B cell (primary cell): ENCODE data around the gene CHST13. TPM values are rescaled to one million over a fixed set of nuclear protein-coding genes. Genes with fewer than 3 reads are reported as not detected.

ENCODE experiments used
- ATAC-seq: fragments of 200-7000 bp; cut with Tn5 transposase; one replicate; pipeline ENCODE4 v1.10.0; 2021; ENCODE audit warnings: low read depth, mild to moderate bottlenecking, moderate number of reproducible peaks, moderate library complexity
- CTCF ChIA-PET: fragments of 350-600 bp; sonication (Branson Sonifier 250); formaldehyde crosslinking; loops from one replicate; lab custom pipeline; 2021; ENCODE audit warnings: antibody characterized with exemption, inconsistent platforms; lab: Charles Lee
- POLR2A ChIA-PET: fragments of 350-600 bp; sonication (Branson Sonifier 250); formaldehyde crosslinking; loops from one replicate; lab custom pipeline; 2021; ENCODE audit warnings: antibody characterized with exemption; lab: Charles Lee
- DNase-seq: peaks from one replicate; pipeline ENCODE4 v3.0.0; 2013
- H2AFZ ChIP-seq: 2 replicates; pipeline ENCODE4 v1.6.1; 2012; ENCODE audit warnings: mild to moderate bottlenecking, low read depth, low read length; ENCODE audit not compliant: insufficient read depth, poor library complexity, severe bottlenecking
- H3K27ac ChIP-seq, 2 donors: 1 replicate in 1 of 2; 2 replicates in 1 of 2; pipeline ENCODE4 v1.5.1; 2012 to 2013; ENCODE audit warnings: low read length in 2 of 2, mild to moderate bottlenecking in 2 of 2, moderate library complexity in 1 of 2
- H3K27me3 ChIP-seq, 4 experiments: fragments of 200-600 bp in 1 of 4; sonication (generic) in 1 of 4; replicated peaks in 1 of 4; 1 replicate in 2 of 4; 2 replicates in 2 of 4; pipeline versions ENCODE4 v1.6.1 to v1.7.0; 2013 to 2016; ENCODE audit warnings: low read length in 3 of 4, mild to moderate bottlenecking in 2 of 4, mixed read lengths in 1 of 4, moderate library complexity in 1 of 4; ENCODE audit not compliant: insufficient read depth in 4 of 4, control insufficient read depth in 3 of 4; ENCODE audit errors: control extremely low read depth in 1 of 4
- H3K36me3 ChIP-seq, 2 experiments: replicated peaks in 1 of 2; 1 replicate in 1 of 2; 2 replicates in 1 of 2; pipeline versions ENCODE4 v1.6.1 to v1.7.1; 2013; ENCODE audit warnings: low read length in 1 of 2; ENCODE audit not compliant: insufficient read depth in 2 of 2, control insufficient read depth in 1 of 2; ENCODE audit errors: control extremely low read depth in 1 of 2, extremely low read depth in 1 of 2
- H3K4me1 ChIP-seq, 2 donors: fragments of 200-600 bp in 1 of 2; sonication (generic) in 1 of 2; 1 replicate in 1 of 2; 2 replicates in 1 of 2; pipeline versions ENCODE4 v1.5.1 to v1.6.1; 2013 to 2017; ENCODE audit warnings: low read length in 2 of 2; ENCODE audit not compliant: control insufficient read depth in 2 of 2, insufficient read depth in 2 of 2
- H3K4me2 ChIP-seq: replicated peaks from 2 replicates; pipeline ENCODE3; 2012; ENCODE audit warnings: mild to moderate bottlenecking, low read depth, low read length; ENCODE audit not compliant: poor library complexity, severe bottlenecking
- H3K4me3 ChIP-seq, 5 experiments: fragments of 200-600 bp in 1 of 5; sonication (generic) in 1 of 5; 1 replicate in 3 of 5; 2 replicates in 2 of 5; pipeline versions ENCODE4 v1.5.1 to v1.7.0; 2011 to 2016; ENCODE audit warnings: low read length in 4 of 5, mild to moderate bottlenecking in 4 of 5, low read depth in 2 of 5, control low read depth in 1 of 5, moderate library complexity in 1 of 5; ENCODE audit not compliant: insufficient read depth in 1 of 5; ENCODE audit errors: control extremely low read depth in 1 of 5, extremely low read depth in 1 of 5
- H3K79me2 ChIP-seq: fragments of 200-600 bp; sonication (generic); one replicate; pipeline ENCODE4 v1.6.0; 2016; ENCODE audit warnings: low read length; ENCODE audit not compliant: control insufficient read depth, insufficient read depth
- H3K9ac ChIP-seq: fragments of 200-600 bp; sonication (generic); 2 replicates; pipeline ENCODE4 v1.6.1; 2017; ENCODE audit warnings: mild to moderate bottlenecking, low read length, moderate library complexity
- H3K9me3 ChIP-seq, 3 donors: one replicate each; pipeline versions ENCODE4 v1.6.1 to v1.7.1; 2013; ENCODE audit warnings: low read length in 2 of 3; ENCODE audit not compliant: control insufficient read depth in 2 of 3, insufficient read depth in 1 of 3; ENCODE audit errors: control extremely low read depth in 1 of 3
- H4K20me1 ChIP-seq: 2 replicates; pipeline ENCODE4 v1.6.0; 2012; ENCODE audit warnings: mild to moderate bottlenecking, low read length; ENCODE audit not compliant: insufficient read depth, control insufficient read depth, poor library complexity, severe bottlenecking
- H3K27ac Mint-ChIP-seq: one replicate; pipeline ENCODE4 v1.8.0; 2021; ENCODE audit warnings: mixed read lengths
- H3K27me3 Mint-ChIP-seq: one replicate; pipeline ENCODE4 v1.8.0; 2021; ENCODE audit warnings: mixed read lengths
- H3K4me1 Mint-ChIP-seq: one replicate; pipeline ENCODE4 v1.8.0; 2021; ENCODE audit warnings: mixed read lengths
- H3K4me3 Mint-ChIP-seq: one replicate; pipeline ENCODE4 v1.8.0; 2021; ENCODE audit warnings: mixed read lengths
- H3K9me3 Mint-ChIP-seq: one replicate; pipeline ENCODE4 v1.8.0; 2022; ENCODE audit warnings: mixed read lengths; ENCODE audit not compliant: insufficient read depth
- CTCF ChIP-seq: fragments of 200-600 bp; IDR thresholded peaks from one replicate; pipeline ENCODE4 v1.8.0; 2022; ENCODE audit warnings: antibody characterized with exemption, mild to moderate bottlenecking
- EZH2 ChIP-seq: IDR thresholded peaks from 2 replicates; pipeline ENCODE4 v1.6.1; 2012; ENCODE audit warnings: borderline replicate concordance, low read depth, mild to moderate bottlenecking, moderate library complexity, low read length; ENCODE audit not compliant: insufficient read depth, poor library complexity, severe bottlenecking
- WGBS: methylation state at CpG from one replicate; pipeline ENCODE4 v1.1.5; 2013; ENCODE audit warnings: missing lambda C conversion rate; ENCODE audit not compliant: insufficient coverage; 5-methylcytosine and 5-hydroxymethylcytosine counted together
- intact Hi-C: fragments of 100-400 bp; cut with micrococcal nuclease; formaldehyde crosslinking; loops from one replicate; pipeline ENCODE4 v1.10.0; 2022
- polyA plus RNA-seq: library from polyadenylated mRNA; depleted of rRNA; stranded (reverse); fragments of >200 nt; gene quantifications from 2 replicates; pipeline ENCODE4 v1.2.3, GENCODE V29; 2012
- total RNA-seq, 2 donors: library from RNA; stranded (reverse); fragments of 120-200 nt in 1 of 2; gene quantifications; 1 replicate in 1 of 2; 2 replicates in 1 of 2; pipeline versions ENCODE4 v1.2.3 to v1.2.4, GENCODE V29; 2013 to 2022

CHST13 gene
- total and polyA plus RNA-seq, 2 donors (not counting 1 experiment from before 2014, with no cell fraction given), result 0.07 TPM; not detected in 1

DNA sequence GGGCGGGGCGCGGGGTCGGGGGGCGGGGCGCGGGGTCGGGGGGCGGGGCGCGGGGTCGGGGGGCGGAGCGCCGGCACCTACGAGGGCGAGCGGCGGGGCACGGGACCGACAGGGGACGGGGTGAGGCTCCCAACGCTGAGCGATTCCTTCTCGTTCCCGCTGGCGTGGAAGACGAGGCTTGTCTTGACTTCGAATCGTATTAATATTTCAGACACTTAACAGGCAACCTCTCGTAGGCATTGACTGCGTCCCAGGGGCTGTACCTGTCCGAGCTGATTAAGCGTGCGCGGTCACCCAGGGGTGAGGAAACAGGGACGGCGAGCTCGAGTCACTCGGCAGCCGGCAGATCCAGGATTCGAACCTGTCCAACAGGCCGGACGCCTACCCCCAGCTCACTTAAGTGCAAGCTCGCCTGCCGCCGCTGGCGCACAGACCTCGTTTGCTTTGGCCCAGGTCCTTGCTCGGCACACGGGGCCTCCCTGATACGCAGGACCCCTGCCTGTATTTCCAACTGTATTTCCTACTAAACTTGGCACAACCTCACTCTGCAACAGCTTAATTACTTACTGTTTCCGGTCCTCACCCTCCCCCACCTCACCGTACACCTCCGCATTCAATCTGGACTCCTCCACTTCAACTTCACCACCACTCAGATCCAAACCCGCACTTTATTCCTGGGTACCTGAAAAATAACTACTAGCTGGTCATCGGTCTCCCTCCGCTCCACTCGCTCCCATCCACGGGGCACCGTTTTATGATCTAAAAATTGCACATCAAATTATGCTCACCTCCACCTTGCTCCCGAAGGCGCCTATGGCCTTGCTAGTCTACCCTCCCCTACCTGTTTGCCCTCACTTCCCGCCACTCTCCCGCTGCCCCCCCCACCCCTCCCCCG is 47.5 kb upstream of the CHST13 start:
- Histone ChIP-seq H4K20me1 (peaks cover 24% of the 10 kb centered on the region), H3K27me3 (no peaks in the 10 kb centered on the region), H3K4me2 (peak overlapping the region; percentile 88), H3K4me1 (peaks cover 35 to 39% of the 10 kb centered on the region in 2 donors), H3K79me2 (peaks cover 31% of the 10 kb centered on the region), H3K36me3 (peaks cover 1 to 18% of the 10 kb centered on the region in 2 experiments), H3K4me3 (peak overlapping the region; percentile 51 to 84 (median 64)), H3K27ac (peak overlapping the region; percentile 57 to 61), H2AFZ (peak overlapping the region; percentile 95), H3K9me3 (peaks cover 0 to 7% (median 0%) of the 10 kb centered on the region in 3 donors), H3K9ac (peak overlapping the region; percentile 78)
- CTCF ChIA-PET, result no interaction called here
- DNase-seq, result peak; percentile 80
- H3K4me3 Mint-ChIP-seq, result peak overlapping the region; percentile 87
- peak overlapping the region; percentile 59 for H3K27ac Mint-ChIP-seq
- intact Hi-C loops, result loop anchor here (5.0 to 10.0 kb wide), 4 partner anchors 394 to 1576 kb away; partner anchors contain the start of genes OSBPL11, SEC61A1 and SLC41A3
- POLR2A ChIA-PET, result no interaction called here
- peaks cover 37% of the 10 kb centered on the region for H3K4me1 Mint-ChIP-seq
- WGBS, result 24% methylated on average over 54 of the region's 66 CpGs
- no peaks in the 10 kb centered on the region for H3K27me3 Mint-ChIP-seq
- peak; percentile 3 for ATAC-seq
- TF ChIP-seq CTCF (no peak), EZH2 (no peak)
- no peaks in the 10 kb centered on the region for H3K9me3 Mint-ChIP-seq

- TF ChIP-seq CTCF (no peak), EZH2 (no peak)
- peaks cover 24% of the 10 kb centered on the region for H4K20me1 ChIP-seq
- WGBS, result 100% methylated on average over 4 of the region's 4 CpGs
- H3K36me3 ChIP-seq, result peaks cover 1 to 12% of the 10 kb centered on the region in 2 experiments
- H3K27ac ChIP-seq, result no peak overlapping the region
- no peak for ATAC-seq
- H3K79me2 ChIP-seq, result peaks cover 26% of the 10 kb centered on the region
- H3K4me2 ChIP-seq, result no peak overlapping the region
- Mint-ChIP-seq H3K9me3 (no peaks in the 10 kb centered on the region), H3K4me1 (peaks cover 36% of the 10 kb centered on the region), H3K4me3 (peak overlapping the region; percentile 87), H3K27me3 (no peaks in the 10 kb centered on the region), H3K27ac (peak overlapping the region; percentile 46)
- no peak overlapping the region for H3K9ac ChIP-seq
- H3K27me3 ChIP-seq, result no peaks in the 10 kb centered on the region
- ChIA-PET POLR2A (no interaction called here), CTCF (no interaction called here)
- DNase-seq, result no peak
- H3K9me3 ChIP-seq, result peaks cover 0 to 7% (median 0%) of the 10 kb centered on the region in 3 donors
- H3K4me3 ChIP-seq, result no peak overlapping the region
- intact Hi-C loops, result loop anchor here (5.0 to 10.0 kb wide), 4 partner anchors 395 to 1575 kb away; partner anchors contain the start of genes OSBPL11, SEC61A1 and SLC41A3
- H3K4me1 ChIP-seq, result peaks cover 33 to 37% of the 10 kb centered on the region in 2 donors
- no peak overlapping the region for H2AFZ ChIP-seq
Measured at GRCh38 chr3:126477061-126477380, 46.9 kb upstream of the CHST13 start.
